K562 (cell line): ENCODE measurements around the gene MAN1B1. TPM values are rescaled to one million over a fixed set of nuclear protein-coding genes. Genes with fewer than 3 reads are reported as not detected.

Experiments
- ASH1L ChIP-seq: fragments of 450-650 bp; IDR thresholded peaks from 2 replicates; pipeline ENCODE4 v1.6.1; 2018; ENCODE audit warnings: borderline replicate concordance, mild to moderate bottlenecking, low read depth; ENCODE audit not compliant: partially characterized antibody
- BHLHE40 ChIP-seq: IDR thresholded peaks from 2 replicates; pipeline ENCODE4 v1.6.1; 2011; ENCODE audit warnings: low read length, improper control_type of control experiment
- BRCA1 ChIP-seq, 2 experiments: fragments of 450-650 bp in 1 of 2; sonication (generic) in 1 of 2; formaldehyde crosslinking in 1 of 2; IDR thresholded peaks; 2 replicates each; pipeline versions ENCODE4 v1.5.0 to v1.6.1; 2017 to 2020; ENCODE audit warnings: mild to moderate bottlenecking in 1 of 2, missing genetic modification reagents in 1 of 2
- ERF ChIP-seq: fragments of 450-650 bp; formaldehyde crosslinking; IDR thresholded peaks from 2 replicates; pipeline ENCODE4 v1.4.0; 2020; ENCODE audit warnings: mild to moderate bottlenecking, mixed read lengths
- FOXK2 ChIP-seq, 2 experiments: fragments of 450-650 bp; IDR thresholded peaks in 1 of 2; conservative IDR thresholded peaks in 1 of 2; 2 replicates each; pipeline ENCODE4 v1.6.1; 2016; ENCODE audit warnings: low read depth in 2 of 2, mild to moderate bottlenecking in 1 of 2
- GTF2B ChIP-seq: IDR thresholded peaks from 2 replicates; pipeline ENCODE4 v1.6.1; 2011; ENCODE audit not compliant: insufficient read length; ENCODE audit errors: extremely low read depth
- KDM1A ChIP-seq, 2 experiments: fragments of 450-650 bp; IDR thresholded peaks; 2 replicates each; pipeline ENCODE4 v1.6.1; 2016; ENCODE audit warnings: mild to moderate bottlenecking in 2 of 2
- NCOR1 ChIP-seq: fragments of 450-650 bp; IDR thresholded peaks from 2 replicates; pipeline ENCODE4 v1.6.1; 2016; ENCODE audit warnings: mild to moderate bottlenecking, moderate library complexity
- RAD51 ChIP-seq: fragments of 450-650 bp; IDR thresholded peaks from 2 replicates; pipeline ENCODE4 v1.7.1; 2016; ENCODE audit warnings: low read depth, mild to moderate bottlenecking, borderline replicate concordance
- STAG1 ChIP-seq: sonication (generic); formaldehyde crosslinking; IDR thresholded peaks from 2 replicates; pipeline ENCODE4 v1.5.0; 2020; ENCODE audit warnings: missing genetic modification reagents, borderline replicate concordance
- ZNF165 ChIP-seq: fragments of 250-450 bp; sonication (Bioruptor Pico); IDR thresholded peaks from 2 replicates; pipeline ENCODE4 v1.4.0; 2020; ENCODE audit warnings: borderline replicate concordance
- ZNF274 ChIP-seq: IDR thresholded peaks from 2 replicates; pipeline ENCODE4 v1.6.1; 2011; ENCODE audit warnings: low read depth, mild to moderate bottlenecking, low read length, moderate library complexity, borderline replicate concordance
- ZNF551 ChIP-seq: fragments of 250-450 bp; sonication (Bioruptor Pico); IDR thresholded peaks from 2 replicates; pipeline ENCODE4 v1.5.0; 2021; ENCODE audit warnings: mild to moderate bottlenecking, moderate library complexity
- ZNF589 ChIP-seq: fragments of 200-800 bp; sonication (Bioruptor generic); IDR thresholded peaks from 2 replicates; pipeline ENCODE4 v1.6.1; 2016; ENCODE audit warnings: low read depth, missing genetic modification characterization, missing compliant biosample characterization
- ZNF778 ChIP-seq: fragments of 450-650 bp; formaldehyde crosslinking; IDR thresholded peaks from 2 replicates; pipeline ENCODE4 v1.4.0; 2020; ENCODE audit warnings: mild to moderate bottlenecking, moderate library complexity
- polyA plus RNA-seq, 8 experiments: library from polyadenylated mRNA; depleted of rRNA in 4 of 8; stranded (reverse) in 5 of 8; unstranded in 3 of 8; fragments of >200 nt; fragmentation: Nextera tagmentation in 2 of 8; fragmentation: Illumina TruSeq in 1 of 8; extraction: Ambion mirVana in 2 of 8; extraction: Trizol in 1 of 8; gene quantifications; 2 replicates each; pipeline versions ENCODE4 v1.2.1 to v1.2.3, GENCODE V29; 2011 to 2014; ENCODE audit warnings: inconsistent platforms in 1 of 8, missing spikeins in 1 of 8
- total RNA-seq, 7 experiments: library from RNA; depleted of rRNA in 6 of 7; stranded (reverse); fragments of >200 nt in 6 of 7; fragmentation: Illumina TruSeq in 2 of 7; extraction: Trizol in 2 of 7; gene quantifications; 2 replicates each; pipeline versions ENCODE4 v1.2.1 to v1.2.3, GENCODE V29; 2011 to 2021; ENCODE audit warnings: low replicate concordance in 1 of 7
- TF ChIP-seq, protein P1 (sequence below): sonication (generic); formaldehyde crosslinking; IDR thresholded peaks from 2 replicates; pipeline ENCODE4 v1.9.0; 2022; ENCODE audit warnings: mild to moderate bottlenecking, missing genetic modification reagents
- TF ChIP-seq, protein P2 (sequence below): fragments of 250-450 bp; sonication (Bioruptor Pico); IDR thresholded peaks from 2 replicates; pipeline ENCODE4 v1.8.0; 2021; ENCODE audit warnings: moderate library complexity, mild to moderate bottlenecking, inconsistent platforms
- TF ChIP-seq, protein P3 (sequence below), 2 experiments: fragments of 450-650 bp; IDR thresholded peaks; 2 replicates each; pipeline ENCODE4 v1.6.1; 2016; ENCODE audit warnings: mild to moderate bottlenecking in 2 of 2, borderline replicate concordance in 1 of 2, low read depth in 1 of 2, moderate library complexity in 1 of 2

Gene MAN1B1
- total and polyA plus RNA-seq, 9 of the 15 experiments (the other 6 are each of a cell fraction or from before 2014, with no cell fraction given) = 0.55 to 36.6 (median 27.3) TPM

DNA sequence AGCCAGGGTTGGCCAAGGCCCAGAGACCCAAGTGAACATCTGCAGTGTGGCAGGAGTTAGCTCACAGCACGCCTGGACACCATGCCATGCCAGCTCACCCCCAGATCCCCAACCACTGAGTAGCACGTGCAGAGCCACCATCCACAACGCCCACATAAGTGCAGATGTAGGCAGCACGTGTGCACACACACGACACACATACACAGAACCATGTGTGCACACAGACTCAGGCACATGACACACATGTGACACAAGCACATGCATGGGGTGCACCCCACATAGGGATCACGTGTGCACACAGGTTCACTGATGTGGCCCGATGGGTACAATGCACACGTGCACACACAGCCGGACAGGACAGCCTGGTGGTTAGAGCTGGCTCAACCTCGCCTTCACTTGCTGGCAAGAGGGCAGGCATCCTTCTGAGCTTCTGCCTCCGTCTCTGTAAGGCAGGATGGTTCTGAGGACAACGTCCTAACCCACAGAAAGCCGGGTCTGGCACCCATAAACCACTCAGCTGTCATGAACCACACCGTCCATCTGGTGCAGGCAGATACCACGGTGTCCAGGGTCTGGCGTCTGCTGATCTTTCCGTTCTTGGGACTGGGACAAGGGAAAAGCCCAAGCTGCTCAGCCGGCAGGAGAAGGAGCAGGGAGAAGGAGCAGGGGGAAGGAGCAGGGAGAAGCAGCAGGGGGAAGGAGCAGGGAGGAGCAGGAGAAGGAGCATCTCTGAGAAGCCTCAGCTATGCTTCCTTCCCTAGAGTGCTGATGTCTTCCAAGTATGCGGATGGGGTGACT lies 71.0 kb downstream of the MAN1B1 start (continued):
- TF ChIP-seq ZNF165 (CRISPR knock-in tag) (no peak), ZNF274 (no peak), ZNF589 (CRISPR knock-in tag) (no peak), RAD51 (0 out of 2 replicates have a peak, but pooled peaks have one; percentile 25), ASH1L (no peak), STAG1 (CRISPR knock-in tag) (no peak), KDM1A (IDR thresholded peaks at IDR 0.05) (0 out of 4 replicates have a peak, but pooled peaks of 1 of the 2 experiments have one; percentile 33), ZNF551 (CRISPR knock-in tag) (no peak), ZNF778 (CRISPR knock-in tag) (no peak), NCOR1 (no peak; the same call in 1 of the 2 replicates), FOXK2 (conservative IDR thresholded peaks at IDR 0.05 in 1 of 2, IDR thresholded peaks at IDR 0.05 in 1 of 2; ENCODE audit: low read depth in 2 of 2) (no peak), ERF (no peak), GTF2B (no peak), BHLHE40 (peak; percentile 70), BRCA1 (IDR thresholded peaks at IDR 0.05) (no peak), BRCA1 (CRISPR knock-in tag; IDR thresholded peaks at IDR 0.05) (no peak)
- TF ChIP-seq, protein P1, sequence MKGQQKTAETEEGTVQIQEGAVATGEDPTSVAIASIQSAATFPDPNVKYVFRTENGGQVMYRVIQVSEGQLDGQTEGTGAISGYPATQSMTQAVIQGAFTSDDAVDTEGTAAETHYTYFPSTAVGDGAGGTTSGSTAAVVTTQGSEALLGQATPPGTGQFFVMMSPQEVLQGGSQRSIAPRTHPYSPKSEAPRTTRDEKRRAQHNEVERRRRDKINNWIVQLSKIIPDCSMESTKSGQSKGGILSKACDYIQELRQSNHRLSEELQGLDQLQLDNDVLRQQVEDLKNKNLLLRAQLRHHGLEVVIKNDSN (CRISPR knock-in tag) = peak; percentile 89
- TF ChIP-seq, protein P2, sequence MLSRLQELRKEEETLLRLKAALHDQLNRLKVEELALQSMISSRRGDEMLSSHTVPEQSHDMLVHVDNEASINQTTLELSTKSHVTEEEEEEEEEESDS (CRISPR knock-in tag) = no peak
- TF ChIP-seq, protein P3, sequence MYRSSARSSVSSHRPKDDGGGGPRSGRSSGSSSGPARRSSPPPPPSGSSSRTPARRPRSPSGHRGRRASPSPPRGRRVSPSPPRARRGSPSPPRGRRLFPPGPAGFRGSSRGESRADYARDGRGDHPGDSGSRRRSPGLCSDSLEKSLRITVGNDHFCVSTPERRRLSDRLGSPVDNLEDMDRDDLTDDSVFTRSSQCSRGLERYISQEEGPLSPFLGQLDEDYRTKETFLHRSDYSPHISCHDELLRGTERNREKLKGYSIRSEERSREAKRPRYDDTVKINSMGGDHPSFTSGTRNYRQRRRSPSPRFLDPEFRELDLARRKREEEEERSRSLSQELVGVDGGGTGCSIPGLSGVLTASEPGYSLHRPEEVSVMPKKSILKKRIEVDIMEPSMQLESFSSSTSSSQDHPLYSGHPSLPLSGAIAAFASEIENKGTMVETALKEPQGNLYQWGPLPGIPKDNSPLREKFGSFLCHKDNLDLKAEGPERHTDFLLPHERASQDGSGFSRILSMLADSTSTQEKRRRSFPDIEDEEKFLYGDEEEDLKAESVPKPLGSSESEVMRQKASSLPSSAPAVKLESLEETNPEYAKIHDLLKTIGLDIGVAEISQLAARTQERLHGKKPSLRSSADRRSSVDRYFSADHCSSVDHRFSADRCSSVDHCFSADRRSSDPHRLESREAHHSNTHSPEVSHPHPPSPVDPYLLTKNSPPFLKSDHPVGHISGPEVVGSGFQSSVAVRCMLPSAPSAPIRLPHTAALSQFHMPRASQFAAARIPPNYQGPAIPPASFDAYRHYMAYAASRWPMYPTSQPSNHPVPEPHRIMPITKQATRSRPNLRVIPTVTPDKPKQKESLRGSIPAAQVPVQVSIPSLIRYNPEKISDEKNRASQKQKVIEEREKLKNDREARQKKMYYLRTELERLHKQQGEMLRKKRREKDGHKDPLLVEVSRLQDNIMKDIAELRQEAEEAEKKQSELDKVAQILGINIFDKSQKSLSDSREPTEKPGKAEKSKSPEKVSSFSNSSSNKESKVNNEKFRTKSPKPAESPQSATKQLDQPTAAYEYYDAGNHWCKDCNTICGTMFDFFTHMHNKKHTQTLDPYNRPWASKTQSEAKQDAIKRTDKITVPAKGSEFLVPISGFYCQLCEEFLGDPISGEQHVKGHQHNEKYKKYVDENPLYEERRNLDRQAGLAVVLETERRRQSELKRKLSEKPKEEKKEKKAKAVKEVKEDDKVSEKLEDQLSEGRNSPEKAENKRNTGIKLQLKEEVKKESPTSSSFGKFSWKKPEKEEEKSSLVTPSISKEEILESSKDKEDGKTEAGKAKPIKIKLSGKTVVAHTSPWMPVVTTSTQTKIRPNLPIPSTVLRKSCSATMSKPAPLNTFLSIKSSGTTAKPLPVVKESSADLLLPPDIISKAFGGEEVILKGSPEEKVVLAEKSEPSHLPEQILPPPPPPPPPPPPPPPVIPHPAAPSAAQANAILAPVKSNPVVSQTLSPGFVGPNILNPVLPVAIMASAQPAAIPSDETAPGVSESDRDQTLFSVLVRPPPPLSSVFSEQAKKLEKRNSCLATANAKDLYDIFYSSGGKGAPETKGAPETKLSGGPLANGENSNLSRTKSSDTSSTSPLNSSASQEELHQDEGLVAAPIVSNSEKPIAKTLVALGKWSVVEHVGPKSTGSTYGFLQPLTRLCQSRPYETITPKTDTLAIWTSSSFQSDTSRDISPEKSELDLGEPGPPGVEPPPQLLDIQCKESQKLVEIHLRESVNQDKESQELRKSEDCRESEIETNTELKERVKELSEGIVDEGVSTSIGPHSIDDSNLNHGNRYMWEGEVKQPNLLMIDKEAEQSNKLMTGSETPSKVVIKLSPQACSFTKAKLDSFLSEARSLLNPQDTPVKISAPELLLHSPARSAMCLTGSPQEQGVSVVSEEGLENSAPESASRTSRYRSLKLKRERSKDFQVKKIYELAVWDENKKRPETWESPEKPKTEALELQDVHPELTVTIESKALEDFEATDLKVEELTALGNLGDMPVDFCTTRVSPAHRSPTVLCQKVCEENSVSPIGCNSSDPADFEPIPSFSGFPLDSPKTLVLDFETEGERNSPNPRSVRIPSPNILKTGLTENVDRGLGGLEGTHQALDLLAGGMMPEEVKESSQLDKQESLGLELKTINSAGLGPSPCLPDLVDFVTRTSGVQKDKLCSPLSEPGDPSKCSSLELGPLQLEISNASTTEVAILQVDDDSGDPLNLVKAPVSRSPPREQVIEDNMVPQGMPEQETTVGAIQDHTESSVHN (IDR thresholded peaks at IDR 0.05; ENCODE audit: borderline replicate concordance in 1 of 2, low read depth in 1 of 2) = no peak
